ENCODE results near the gene BTAF1. TPM values are rescaled to one million over a fixed set of nuclear protein-coding genes. Genes with fewer than 3 reads are reported as not detected.

The BTAF1 gene
- total RNA-seq, 4 donors from 2014 or later: 43.2 to 55.0 (median 46.1) TPM

GRCh38 chr10:91932737-91933136 lies 9.2 kb downstream of the BTAF1 start:
- no peak for TF ChIP-seq CTCF (IDR thresholded peaks at IDR 0.05; ENCODE audit: low read depth)

DNA sequence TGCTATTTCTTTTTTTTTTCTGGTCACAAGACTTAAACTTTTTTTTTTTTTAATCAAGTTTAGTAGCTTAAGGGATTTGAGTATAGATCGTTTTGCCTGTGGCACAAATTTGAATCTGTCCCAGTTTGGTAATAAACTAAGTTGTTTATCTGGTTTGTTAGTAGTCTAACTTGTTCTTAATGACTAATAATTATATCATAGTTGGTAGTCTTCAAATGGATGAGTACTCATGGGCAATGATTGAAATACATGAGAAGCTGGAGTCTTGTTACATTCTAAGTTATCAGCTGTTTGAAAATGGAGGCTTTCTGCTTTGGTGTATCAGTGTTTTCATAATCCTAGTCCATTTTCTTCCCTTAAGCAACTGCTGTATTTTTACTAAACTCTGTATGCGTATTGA lies 12.3 kb downstream of the BTAF1 start:
- TF ChIP-seq CTCF (IDR thresholded peaks at IDR 0.05; ENCODE audit: low read depth): no peak

DNA sequence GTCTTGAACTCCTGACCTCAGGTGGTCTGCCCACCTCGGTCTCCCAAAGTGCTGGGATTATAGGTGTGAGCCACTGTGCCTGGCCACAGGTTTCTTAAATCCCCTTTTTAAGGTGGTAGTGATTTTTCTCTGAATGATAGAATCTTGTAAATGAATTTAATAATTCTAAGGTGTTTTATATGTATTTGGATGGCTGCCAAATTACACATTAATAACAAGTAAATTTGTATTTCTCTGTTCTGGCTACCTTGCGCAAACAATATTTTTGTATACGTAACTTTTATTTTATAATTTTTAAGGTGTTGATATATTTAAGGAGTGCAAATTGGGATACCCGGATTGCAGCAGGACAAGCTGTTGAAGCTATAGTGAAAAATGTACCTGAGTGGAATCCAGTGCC lies 16.1 kb downstream of the BTAF1 start:
- no peak for TF ChIP-seq CTCF (IDR thresholded peaks at IDR 0.05; ENCODE audit: low read depth)

DNA sequence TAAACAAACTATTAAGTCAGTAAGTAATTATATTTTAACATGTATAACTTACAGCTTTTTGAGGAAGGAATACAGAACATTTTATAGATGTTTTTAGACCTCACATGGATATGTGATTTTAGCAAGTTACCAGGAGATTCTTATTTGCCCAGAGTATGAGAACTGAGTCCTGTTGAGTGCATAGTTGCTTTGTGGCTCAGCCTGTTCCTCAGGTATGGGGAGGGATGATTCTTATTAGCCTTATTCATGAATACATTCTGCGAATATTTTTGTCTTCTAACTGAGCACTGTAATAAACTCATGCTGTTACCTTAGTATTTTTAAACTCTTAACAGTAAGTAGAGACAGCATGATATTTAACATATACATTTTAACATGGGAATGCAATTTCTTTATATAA lies 17.9 kb downstream of the BTAF1 start:
- TF ChIP-seq CTCF (IDR thresholded peaks at IDR 0.05; ENCODE audit: low read depth): no peak

DNA sequence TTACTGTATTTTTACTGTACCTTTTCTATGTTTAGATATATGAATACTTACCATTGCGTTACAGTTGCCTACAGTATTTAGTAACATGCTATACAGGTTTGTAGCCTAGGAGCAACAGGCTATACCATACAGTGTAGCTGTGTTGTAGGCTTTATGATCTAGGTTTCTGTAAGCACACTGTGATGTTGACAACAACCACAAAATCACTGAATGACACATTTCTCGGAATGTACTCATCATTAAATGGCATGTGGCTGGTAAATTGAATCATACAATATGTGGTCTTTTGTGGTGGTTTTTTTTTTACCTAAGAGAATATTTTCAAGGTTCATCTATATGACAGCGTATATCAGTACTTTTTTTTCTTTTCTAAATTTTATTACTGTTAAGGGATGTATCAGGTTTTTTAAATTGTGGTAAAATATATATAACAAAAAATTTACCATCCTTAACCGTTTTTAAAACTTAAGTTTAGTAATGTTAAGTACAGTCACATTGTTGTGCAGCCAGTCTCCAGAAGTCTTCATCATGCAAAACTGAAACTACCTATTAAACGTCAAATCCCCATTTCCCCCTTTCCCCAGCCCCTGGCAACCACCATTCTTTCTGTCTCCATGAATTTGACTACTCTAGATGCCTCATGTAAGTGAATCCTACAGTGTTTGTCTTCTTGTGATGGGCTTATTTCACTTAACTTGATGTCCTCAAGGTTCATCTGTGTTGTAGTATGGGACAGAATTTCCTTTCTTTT lies 21.5 kb downstream of the BTAF1 start:
- TF ChIP-seq CTCF (IDR thresholded peaks at IDR 0.05; ENCODE audit: low read depth): no peak

GRCh38 chr10:91953600-91954160 lies 30.1 kb downstream of the BTAF1 start:
- no peak for TF ChIP-seq CTCF (IDR thresholded peaks at IDR 0.05; ENCODE audit: low read depth)

GRCh38 chr10:91955114-91955513 lies 31.5 kb downstream of the BTAF1 start:
- TF ChIP-seq CTCF (IDR thresholded peaks at IDR 0.05; ENCODE audit: low read depth): no peak

All from subcutaneous adipose tissue (tissue), 4 donors.